Esophagus muscularis mucosa (tissue), 4 donors: ENCODE results near the gene IL6R. TPM values are rescaled to one million over a fixed set of nuclear protein-coding genes. Genes with fewer than 3 reads are reported as not detected.
"Not testable (repeated sequence)": the region's sequence is repeated elsewhere in the genome, so short reads cannot be mapped to it uniquely, and the experiment has no call there.

ENCODE experiments used
- DNase-seq: peaks from one replicate; pipeline ENCODE4 v3.0.0-alpha.2; 2017; ENCODE audit errors: extremely low spot score
- H3K27ac ChIP-seq, 4 donors: fragments of 200-600 bp; sonication (generic); replicated peaks in 1 of 4; 1 replicate in 3 of 4; 2 replicates in 1 of 4; pipeline ENCODE4 v1.5.1; 2016 to 2019; ENCODE audit warnings: mild to moderate bottlenecking in 1 of 4
- H3K27me3 ChIP-seq, 4 donors: fragments of 200-600 bp; sonication (generic); one replicate each; pipeline versions ENCODE4 v1.5.1 to v1.6.0; 2016 to 2019
- H3K36me3 ChIP-seq, 4 donors: fragments of 200-600 bp; sonication (generic); one replicate each; pipeline ENCODE4 v1.5.1; 2016 to 2019
- H3K4me1 ChIP-seq, 4 donors: fragments of 200-600 bp; sonication (generic); one replicate each; pipeline ENCODE4 v1.5.1; 2016 to 2019
- H3K4me3 ChIP-seq, 4 donors: fragments of 200-600 bp; sonication (generic); 1 replicate in 2 of 4; 2 replicates in 2 of 4; pipeline ENCODE4 v1.5.1; 2016 to 2019; ENCODE audit warnings: mild to moderate bottlenecking in 4 of 4, moderate library complexity in 1 of 4
- H3K9me3 ChIP-seq, 4 donors: fragments of 200-600 bp; sonication (generic); 1 replicate in 3 of 4; 2 replicates in 1 of 4; pipeline ENCODE4 v1.5.1; 2016 to 2019
- EP300 ChIP-seq: sonication (generic); formaldehyde crosslinking; IDR thresholded peaks from one replicate; pipeline ENCODE4 v1.6.1; 2017; ENCODE audit warnings: antibody characterized with exemption
- POLR2A ChIP-seq: fragments of 450-650 bp; IDR thresholded peaks from one replicate; pipeline ENCODE4 v1.6.1; 2017; ENCODE audit warnings: antibody characterized with exemption, moderate library complexity, mild to moderate bottlenecking, low read depth
- POLR2AphosphoS5 ChIP-seq, 2 donors: sonication (generic); formaldehyde crosslinking; IDR thresholded peaks; one replicate each; pipeline ENCODE4 v1.6.1; 2017; ENCODE audit warnings: antibody characterized with exemption in 2 of 2
- WGBS: methylation state at CpG from one replicate; pipeline ENCODE4 v1.1.5; 2018; 5-methylcytosine and 5-hydroxymethylcytosine counted together
- intact Hi-C: fragments of 100-400 bp; cut with DNase I; formaldehyde crosslinking; loops from one replicate; pipeline ENCODE4 v1.15.1; 2023
- total RNA-seq, 4 donors: library from RNA; depleted of rRNA; stranded (reverse); fragments of >200 nt; gene quantifications; one replicate each; pipeline versions ENCODE4 v1.1.0 to v1.2.1, GENCODE V29; 2016
- TF ChIP-seq, protein P1 (sequence below), 3 experiments: fragments of 200-600 bp in 2 of 3; fragments of 450-650 bp in 1 of 3; sonication (generic) in 2 of 3; IDR thresholded peaks; one replicate each; pipeline ENCODE4 v1.5.1; 2017 to 2019; ENCODE audit warnings: antibody characterized with exemption in 3 of 3, mild to moderate bottlenecking in 2 of 3, moderate library complexity in 1 of 3

The IL6R gene
- total RNA-seq, 4 donors from 2014 or later: 44.4 to 61.1 (median 54.9) TPM

DNA sequence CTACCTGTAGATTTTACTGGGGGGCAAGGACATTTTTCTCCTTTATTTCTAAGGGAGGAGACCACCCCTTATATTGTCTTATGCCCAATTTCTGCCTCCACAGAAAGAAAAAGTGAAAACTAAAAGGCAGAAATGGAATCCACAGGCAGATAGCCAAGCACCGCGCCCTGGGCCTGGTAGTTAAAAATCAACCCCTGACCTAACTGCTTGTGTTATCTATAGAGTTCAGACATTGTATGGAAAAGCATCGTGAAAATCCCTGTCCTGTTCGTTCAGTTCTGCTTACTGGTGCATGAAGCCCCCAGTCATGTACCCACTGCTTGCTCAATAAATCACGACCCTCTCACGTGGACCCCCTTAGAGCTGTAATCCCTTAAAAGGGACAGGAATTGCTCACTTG lies 33.7 kb upstream of the IL6R start:
- intact Hi-C loops: no loop called here

DNA sequence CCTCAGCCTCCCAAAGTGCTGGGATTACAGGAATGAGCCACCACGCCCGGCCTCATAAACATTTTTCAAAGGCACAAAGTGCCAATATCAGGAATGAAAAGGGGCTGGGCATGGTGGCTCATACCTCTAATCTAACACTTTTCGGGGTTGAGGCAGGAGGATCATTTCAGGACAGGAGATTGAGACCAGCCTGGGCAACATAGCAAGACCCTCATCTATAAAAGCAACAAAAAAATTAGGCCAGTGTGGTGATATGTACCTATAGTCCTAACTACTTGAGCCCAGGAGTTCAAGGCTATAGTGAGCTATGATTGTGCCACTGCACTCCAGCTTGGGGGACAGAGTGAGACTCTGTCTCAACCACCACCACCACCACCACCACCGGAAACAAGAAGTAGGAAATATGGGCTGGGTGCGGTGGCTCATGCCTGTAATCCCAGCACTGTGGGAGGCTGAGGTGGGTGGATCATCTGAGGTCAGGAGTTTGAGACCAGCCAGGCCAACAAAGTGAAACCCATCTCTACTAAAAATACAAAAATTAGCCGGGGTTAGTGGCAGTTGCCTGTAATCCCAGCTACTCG lies 31.3 kb upstream of the IL6R start:
- H3K27ac ChIP-seq, H3K4me1 ChIP-seq, H3K36me3 ChIP-seq, DNase-seq, H3K27me3 ChIP-seq, H3K9me3 ChIP-seq, intact Hi-C loops, H3K4me3 ChIP-seq: not testable (repeated sequence)
- 89% methylated on average over 7 of the region's 7 CpGs for WGBS

More for the DNA sequence above, 33.7 kb upstream of the IL6R start:
- no peak for DNase-seq
- Histone ChIP-seq H3K36me3 (no peaks in the 10 kb centered on the region), H3K9me3 (no peaks in the 10 kb centered on the region), H3K4me1 (no peaks in the 10 kb centered on the region), H3K27ac (no peak overlapping the region), H3K4me3 (no peak overlapping the region), H3K27me3 (no peaks in the 10 kb centered on the region)
- 91% methylated on average over 5 of the region's 6 CpGs for WGBS
- no peak for TF ChIP-seq POLR2AphosphoS5 (IDR thresholded peaks at IDR 0.05)
- no peak for TF ChIP-seq POLR2A
- no peak for TF ChIP-seq EP300
- TF ChIP-seq, protein P1, sequence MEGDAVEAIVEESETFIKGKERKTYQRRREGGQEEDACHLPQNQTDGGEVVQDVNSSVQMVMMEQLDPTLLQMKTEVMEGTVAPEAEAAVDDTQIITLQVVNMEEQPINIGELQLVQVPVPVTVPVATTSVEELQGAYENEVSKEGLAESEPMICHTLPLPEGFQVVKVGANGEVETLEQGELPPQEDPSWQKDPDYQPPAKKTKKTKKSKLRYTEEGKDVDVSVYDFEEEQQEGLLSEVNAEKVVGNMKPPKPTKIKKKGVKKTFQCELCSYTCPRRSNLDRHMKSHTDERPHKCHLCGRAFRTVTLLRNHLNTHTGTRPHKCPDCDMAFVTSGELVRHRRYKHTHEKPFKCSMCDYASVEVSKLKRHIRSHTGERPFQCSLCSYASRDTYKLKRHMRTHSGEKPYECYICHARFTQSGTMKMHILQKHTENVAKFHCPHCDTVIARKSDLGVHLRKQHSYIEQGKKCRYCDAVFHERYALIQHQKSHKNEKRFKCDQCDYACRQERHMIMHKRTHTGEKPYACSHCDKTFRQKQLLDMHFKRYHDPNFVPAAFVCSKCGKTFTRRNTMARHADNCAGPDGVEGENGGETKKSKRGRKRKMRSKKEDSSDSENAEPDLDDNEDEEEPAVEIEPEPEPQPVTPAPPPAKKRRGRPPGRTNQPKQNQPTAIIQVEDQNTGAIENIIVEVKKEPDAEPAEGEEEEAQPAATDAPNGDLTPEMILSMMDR (IDR thresholded peaks at IDR 0.05): no peak

DNA sequence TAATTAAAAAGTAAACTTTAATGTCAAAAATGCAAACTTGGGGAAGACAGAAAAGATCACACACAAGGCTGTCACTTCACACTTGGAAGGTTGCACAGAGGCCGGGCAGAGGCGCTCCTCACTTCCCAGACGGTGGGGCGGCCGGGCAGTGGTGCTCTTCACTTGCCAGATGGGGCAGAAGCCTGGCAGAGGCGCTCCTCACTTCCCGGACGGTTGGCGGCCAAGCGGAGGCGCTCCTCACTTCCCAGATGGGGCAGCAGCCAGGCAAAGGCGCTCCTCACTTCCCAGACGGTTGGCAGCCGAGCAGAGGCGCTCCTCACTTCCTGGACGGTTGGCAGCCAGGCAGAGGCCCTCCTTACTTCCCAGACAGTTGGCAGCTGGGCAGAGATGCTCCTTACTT lies 25.8 kb upstream of the IL6R start:
- intact Hi-C loops: no loop called here
- TF ChIP-seq EP300: no peak
- TF ChIP-seq, protein P1 (IDR thresholded peaks at IDR 0.05): no peak
- no peak for TF ChIP-seq POLR2AphosphoS5 (IDR thresholded peaks at IDR 0.05)
- no peaks in the 10 kb centered on the region for H3K9me3 ChIP-seq
- no peaks in the 10 kb centered on the region for H3K4me1 ChIP-seq
- 81% methylated on average over 14 of the region's 16 CpGs for WGBS
- H3K27me3 ChIP-seq: no peaks in the 10 kb centered on the region
- H3K4me3 ChIP-seq: no peak overlapping the region
- no peak overlapping the region for H3K27ac ChIP-seq
- no peak for DNase-seq
- H3K36me3 ChIP-seq: no peaks in the 10 kb centered on the region

GRCh38 chr1:154384650-154385489 lies 20.3 kb upstream of the IL6R start:
- TF ChIP-seq POLR2A: no peak
- TF ChIP-seq POLR2AphosphoS5 (IDR thresholded peaks at IDR 0.05): no peak
- TF ChIP-seq, protein P1 (IDR thresholded peaks at IDR 0.05): no peak
- no peak for TF ChIP-seq EP300
- H3K36me3 ChIP-seq: no peaks in the 10 kb centered on the region
- H3K27me3 ChIP-seq: no peaks in the 10 kb centered on the region
- no peaks in the 10 kb centered on the region for H3K9me3 ChIP-seq
- H3K4me1 ChIP-seq: peaks cover 0 to 4% (median 0%) of the 10 kb centered on the region in 4 donors
- H3K27ac ChIP-seq: no peak overlapping the region
- DNase-seq: no peak
- WGBS: 74% methylated on average over 8 of the region's 8 CpGs
- H3K4me3 ChIP-seq: no peak overlapping the region
- intact Hi-C loops: no loop called here

- Histone ChIP-seq H3K4me1 (peaks cover 0 to 4% (median 0%) of the 10 kb centered on the region in 4 donors), H3K36me3 (no peaks in the 10 kb centered on the region), H3K27ac (no peak overlapping the region), H3K9me3 (no peaks in the 10 kb centered on the region), H3K27me3 (no peaks in the 10 kb centered on the region), H3K4me3 (no peak overlapping the region)
- WGBS: 79% methylated on average over 11 of the region's 11 CpGs
- no peak for TF ChIP-seq POLR2A
- no peak for DNase-seq
- intact Hi-C loops: no loop called here
Measured at GRCh38 chr1:154386643-154387352, 18.3 kb upstream of the IL6R start.
